ENCODE results near the gene SF3B3. TPM values are rescaled to one million over a fixed set of nuclear protein-coding genes. Genes with fewer than 3 reads are reported as not detected.
A peak's percentile ranks its signal among the peaks of the same experiment; 100 is the strongest.

SF3B3 gene
- total and polyA plus RNA-seq, 10 donors, result 70.3 to 256 (median 103) TPM

- H3K27ac ChIP-seq, result no peak overlapping the region
- 90 to 96% (median 94%) methylated on average over 2 of the region's 2 CpGs for WGBS, 5 donors
- TF ChIP-seq POLR2AphosphoS5 (IDR thresholded peaks at IDR 0.05), result no peak
- TF ChIP-seq POLR2A (IDR thresholded peaks at IDR 0.05), result no peak
- no peak for TF ChIP-seq CTCF (IDR thresholded peaks at IDR 0.05 in 8 of 11, conservative IDR thresholded peaks at IDR 0.05 in 3 of 11)
- no peaks in the 10 kb centered on the region for H3K9me3 ChIP-seq
- intact Hi-C loops (cut with DNase I; ENCODE audit: low total_unique reads), result no loop called here
- DNase-seq, result no peak
- H3K4me1 ChIP-seq, result no peaks in the 10 kb centered on the region
- no peaks in the 10 kb centered on the region for H3K27me3 ChIP-seq (replicated peaks in 1 of 7)
- H3K36me3 ChIP-seq, result peaks cover 0 to 98% (median 71%) of the 10 kb centered on the region in 6 donors
- no peak overlapping the region for H3K4me3 ChIP-seq
Measured at GRCh38 chr16:70484867-70485266, 38.7 kb upstream of the SF3B3 start.

- Histone ChIP-seq H3K4me3 (no peak overlapping the region), H3K4me1 (no peaks in the 10 kb centered on the region), H3K36me3 (peaks cover 0 to 100% (median 68%) of the 10 kb centered on the region in 6 donors), H3K27me3 (replicated peaks in 1 of 7) (no peaks in the 10 kb centered on the region), H3K9me3 (no peaks in the 10 kb centered on the region), H3K27ac (no peak overlapping the region)
- peak; percentile 7 for DNase-seq
- TF ChIP-seq CTCF (IDR thresholded peaks at IDR 0.05 in 8 of 11, conservative IDR thresholded peaks at IDR 0.05 in 3 of 11), result no peak
- TF ChIP-seq POLR2AphosphoS5 (IDR thresholded peaks at IDR 0.05), result no peak
- TF ChIP-seq POLR2A (IDR thresholded peaks at IDR 0.05), result no peak
- intact Hi-C loops (cut with DNase I; ENCODE audit: low total_unique reads), result no loop called here
- 51 to 64% (median 58%) methylated on average over 6 of the region's 6 CpGs for WGBS, 5 donors
Measured at GRCh38 chr16:70490261-70490660, 33.4 kb upstream of the SF3B3 start.

- WGBS, 5 donors, result 81 to 96% (median 93%) methylated on average over 3 of the region's 3 CpGs
- H3K27me3 ChIP-seq (replicated peaks in 1 of 7), result no peaks in the 10 kb centered on the region
- H3K36me3 ChIP-seq, result peaks cover 0 to 100% (median 81%) of the 10 kb centered on the region in 6 donors
- intact Hi-C loops (cut with DNase I; ENCODE audit: low total_unique reads), result no loop called here
- no peaks in the 10 kb centered on the region for H3K9me3 ChIP-seq
- no peak overlapping the region for H3K27ac ChIP-seq
- H3K4me3 ChIP-seq, result no peak overlapping the region
- TF ChIP-seq CTCF (IDR thresholded peaks at IDR 0.05 in 8 of 11, conservative IDR thresholded peaks at IDR 0.05 in 3 of 11) (no peak), POLR2AphosphoS5 (IDR thresholded peaks at IDR 0.05) (no peak), POLR2A (IDR thresholded peaks at IDR 0.05) (no peak)
- DNase-seq, result no peak
- no peaks in the 10 kb centered on the region for H3K4me1 ChIP-seq
Measured at GRCh38 chr16:70493802-70494201, 29.8 kb upstream of the SF3B3 start.

GRCh38 chr16:70494202-70494770, 29.3 kb upstream of the SF3B3 start:
- Histone ChIP-seq H3K27ac (no peak overlapping the region), H3K27me3 (replicated peaks in 1 of 7) (no peaks in the 10 kb centered on the region), H3K9me3 (no peaks in the 10 kb centered on the region), H3K4me1 (no peaks in the 10 kb centered on the region), H3K4me3 (no peak overlapping the region), H3K36me3 (peaks cover 0 to 100% (median 83%) of the 10 kb centered on the region in 6 donors)
- intact Hi-C loops (cut with DNase I; ENCODE audit: low total_unique reads), result no loop called here
- DNase-seq, result no peak
- WGBS, 5 donors, result 70 to 86% (median 76%) methylated on average over 5 of the region's 5 CpGs
- TF ChIP-seq POLR2AphosphoS5 (IDR thresholded peaks at IDR 0.05) (no peak), CTCF (IDR thresholded peaks at IDR 0.05 in 8 of 11, conservative IDR thresholded peaks at IDR 0.05 in 3 of 11) (no peak), POLR2A (IDR thresholded peaks at IDR 0.05) (no peak)

All from spleen (tissue), 11 donors.